Kidney (tissue), 22 donors: Measurements from ENCODE around the gene PROK1. TPM values are rescaled to one million over a fixed set of nuclear protein-coding genes. Genes with fewer than 3 reads are reported as not detected.
A peak's percentile ranks its signal among the peaks of the same experiment; 100 is the strongest.
"Not testable (repeated sequence)": the region's sequence is repeated elsewhere in the genome, so short reads cannot be mapped to it uniquely, and the experiment has no call there.

Experiments used
- DNase-seq, 5 donors: peaks; one replicate each; pipeline ENCODE4 v3.0.0-alpha.2; 2013 to 2020
- FAIRE-seq: peaks from 2 replicates; lab custom pipeline; 2012; peaks lifted over from hg19 to GRCh38; lab: Jason Lieb, UNC
- H3K27ac ChIP-seq, 2 donors: one replicate each; pipeline ENCODE4 v1.7.0; 2013; ENCODE audit warnings: low read depth in 2 of 2, low read length in 2 of 2, inconsistent platforms in 1 of 2
- H3K27me3 ChIP-seq: one replicate; pipeline ENCODE4 v1.7.1; 2013; ENCODE audit warnings: low read length, inconsistent platforms; ENCODE audit not compliant: control insufficient read depth, insufficient read depth
- H3K36me3 ChIP-seq, 3 donors: one replicate each; pipeline versions ENCODE4 v1.7.0 to v1.7.1; 2013; ENCODE audit warnings: low read length in 3 of 3, control low read depth in 1 of 3, inconsistent platforms in 1 of 3; ENCODE audit not compliant: insufficient read depth in 3 of 3, control insufficient read depth in 2 of 3
- H3K4me1 ChIP-seq, 3 donors: one replicate each; pipeline versions ENCODE4 v1.7.0 to v1.7.1; 2013; ENCODE audit warnings: low read length in 3 of 3, inconsistent platforms in 1 of 3, low read depth in 1 of 3; ENCODE audit not compliant: control insufficient read depth in 2 of 3, insufficient read depth in 2 of 3
- H3K4me3 ChIP-seq, 3 donors: one replicate each; pipeline versions ENCODE4 v1.7.0 to v1.8.1; 2013; ENCODE audit warnings: low read length in 3 of 3, control low read depth in 1 of 3, inconsistent platforms in 1 of 3
- H3K9ac ChIP-seq, 3 donors: one replicate each; pipeline versions ENCODE4 v1.7.0 to v1.7.1; 2013; ENCODE audit warnings: low read length in 3 of 3, control low read depth in 1 of 3, inconsistent platforms in 1 of 3
- H3K9me3 ChIP-seq, 3 donors: one replicate each; pipeline versions ENCODE4 v1.7.0 to v1.7.1; 2013; ENCODE audit warnings: low read length in 3 of 3, control low read depth in 1 of 3, inconsistent platforms in 1 of 3; ENCODE audit not compliant: control insufficient read depth in 2 of 3, insufficient read depth in 1 of 3
- intact Hi-C: fragments of 100-400 bp; cut with DNase I; formaldehyde crosslinking; loops from one replicate; pipeline ENCODE4 v1.11.1; 2022
- long read RNA-seq, 10 donors: library from polyadenylated mRNA in 1 of 10; unstranded in 1 of 10; transcript quantifications; one replicate each; pipeline ENCODE4 v2.0.0 and lab custom pipeline, GENCODE V29; 2021 to 2026
- polyA plus RNA-seq: library from polyadenylated mRNA; stranded (reverse); fragments of 350-450 nt; fragmentation: Illumina TruSeq; extraction: RNeasy Lipid Tissue Mini Kit (QIAGEN cat#74804); gene quantifications from one replicate; pipeline ENCODE4 v1.2.3, GENCODE V29; 2014; ENCODE audit warnings: low read depth, low replicate concordance; ENCODE audit not compliant: insufficient read depth
- total RNA-seq: library from RNA; stranded (reverse); fragmentation: NEBNext Ultra II Directional; extraction: Animal tissue kit (Norgen Biotek cat#: 25700); gene quantifications from one replicate; pipeline ENCODE4 v1.2.1, GENCODE V29; 2021
- TF ChIP-seq, protein P1 (sequence below): IDR thresholded peaks from 3 replicates; pipeline ENCODE4 v1.5.1; 2012; ENCODE audit warnings: mild to moderate bottlenecking, moderate library complexity, borderline replicate concordance; ENCODE audit not compliant: insufficient read depth; ENCODE audit errors: extremely low read depth
- donor health status: control.
- donor health status: control.
- donor health status: control.
- donor health status: control.
- donor health status: control.
- donor health status: DM: yes; HTN: yes; CAD: no.
- donor health status: Normal renal cell carcinoma (clear cell type).

PROK1 gene, protein sequence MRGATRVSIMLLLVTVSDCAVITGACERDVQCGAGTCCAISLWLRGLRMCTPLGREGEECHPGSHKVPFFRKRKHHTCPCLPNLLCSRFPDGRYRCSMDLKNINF
- total RNA-seq (not detected), polyA plus RNA-seq (not detected)
- long read RNA-seq, donor 1, result 0 reads
- long read RNA-seq, donor 2, result 0 reads
- long read RNA-seq, donor 3, result 0 reads
- long read RNA-seq, donor 4, result 0 reads
- long read RNA-seq, donor 5, result 0 reads
- long read RNA-seq, donor 6, result 0 reads
- long read RNA-seq, donor 7, result 0 reads
- long read RNA-seq, donor 8, result 0 reads
- long read RNA-seq, donor 9, result 0 reads
- long read RNA-seq, donor 10, result 0 reads

DNA sequence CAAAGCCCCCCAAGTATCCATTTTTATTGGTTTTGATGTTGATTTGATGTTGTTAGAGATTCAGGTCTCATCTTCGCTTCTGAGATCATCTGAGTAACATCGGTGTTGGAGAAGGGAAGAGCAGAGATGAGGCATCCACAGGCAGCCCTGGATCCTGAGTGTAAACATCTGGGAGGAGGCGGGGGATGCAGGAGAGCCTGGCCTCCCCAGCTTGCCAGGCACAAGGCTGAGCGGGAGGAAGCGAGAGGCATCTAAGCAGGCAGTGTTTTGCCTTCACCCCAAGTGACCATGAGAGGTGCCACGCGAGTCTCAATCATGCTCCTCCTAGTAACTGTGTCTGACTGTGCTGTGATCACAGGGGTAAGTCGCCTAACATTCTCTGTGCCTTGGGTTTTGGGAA is at the start of gene PROK1:
Gene PROK1, plus strand, starts transcription at position 221 of the 400 bp plus-strand sequence. Its CDS starts 68 bp downstream, at position 289.
- no peaks in the 10 kb centered on the region for H3K4me1 ChIP-seq
- no peak within 1 kb of the TSS for H3K9ac ChIP-seq
- H3K27me3 ChIP-seq, result no peaks in the 10 kb centered on the region
- FAIRE-seq (no peak), DNase-seq (peak in 1 of 5 donors; percentile 10)
- intact Hi-C loops, result no loop called here
- no peak within 1 kb of the TSS for H3K27ac ChIP-seq
- no peaks in the 10 kb centered on the region for H3K36me3 ChIP-seq
- TF ChIP-seq, protein P1, sequence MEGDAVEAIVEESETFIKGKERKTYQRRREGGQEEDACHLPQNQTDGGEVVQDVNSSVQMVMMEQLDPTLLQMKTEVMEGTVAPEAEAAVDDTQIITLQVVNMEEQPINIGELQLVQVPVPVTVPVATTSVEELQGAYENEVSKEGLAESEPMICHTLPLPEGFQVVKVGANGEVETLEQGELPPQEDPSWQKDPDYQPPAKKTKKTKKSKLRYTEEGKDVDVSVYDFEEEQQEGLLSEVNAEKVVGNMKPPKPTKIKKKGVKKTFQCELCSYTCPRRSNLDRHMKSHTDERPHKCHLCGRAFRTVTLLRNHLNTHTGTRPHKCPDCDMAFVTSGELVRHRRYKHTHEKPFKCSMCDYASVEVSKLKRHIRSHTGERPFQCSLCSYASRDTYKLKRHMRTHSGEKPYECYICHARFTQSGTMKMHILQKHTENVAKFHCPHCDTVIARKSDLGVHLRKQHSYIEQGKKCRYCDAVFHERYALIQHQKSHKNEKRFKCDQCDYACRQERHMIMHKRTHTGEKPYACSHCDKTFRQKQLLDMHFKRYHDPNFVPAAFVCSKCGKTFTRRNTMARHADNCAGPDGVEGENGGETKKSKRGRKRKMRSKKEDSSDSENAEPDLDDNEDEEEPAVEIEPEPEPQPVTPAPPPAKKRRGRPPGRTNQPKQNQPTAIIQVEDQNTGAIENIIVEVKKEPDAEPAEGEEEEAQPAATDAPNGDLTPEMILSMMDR, result no peak
- H3K9me3 ChIP-seq, result no peaks in the 10 kb centered on the region
- H3K4me3 ChIP-seq, result no peak within 1 kb of the TSS

DNA sequence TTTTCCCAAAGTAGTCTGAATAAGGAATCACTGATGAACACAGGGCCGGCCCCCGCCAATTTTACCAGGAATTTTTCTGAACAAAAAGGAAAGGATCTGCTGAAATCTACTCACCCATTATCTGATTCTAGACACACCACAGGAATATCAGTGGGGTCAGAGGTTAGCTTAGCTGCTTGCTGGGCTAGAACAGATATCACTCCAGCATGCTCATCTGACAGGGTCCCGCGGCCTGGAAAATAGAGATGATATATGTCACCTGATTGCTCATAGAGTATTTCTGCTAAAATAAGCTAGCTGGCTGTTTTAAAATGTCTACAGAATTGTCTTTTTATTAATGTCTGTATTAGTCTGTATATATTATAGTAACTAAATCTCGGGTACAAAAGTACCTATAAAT is 47.1 kb upstream of the PROK1 start:
- Histone ChIP-seq H3K9ac (no peak overlapping the region), H3K9me3 (no peaks in the 10 kb centered on the region), H3K27me3 (no peaks in the 10 kb centered on the region), H3K27ac (peak overlapping the region in 1 of 2 donors; percentile 47), H3K4me3 (no peak overlapping the region), H3K4me1 (peaks cover 0 to 6% (median 2%) of the 10 kb centered on the region in 3 donors), H3K36me3 (peaks cover 10 to 30% (median 18%) of the 10 kb centered on the region in 3 donors)
- intact Hi-C loops, result no loop called here
- DNase-seq (no peak), FAIRE-seq (no peak)
- TF ChIP-seq, protein P1, result no peak

DNA sequence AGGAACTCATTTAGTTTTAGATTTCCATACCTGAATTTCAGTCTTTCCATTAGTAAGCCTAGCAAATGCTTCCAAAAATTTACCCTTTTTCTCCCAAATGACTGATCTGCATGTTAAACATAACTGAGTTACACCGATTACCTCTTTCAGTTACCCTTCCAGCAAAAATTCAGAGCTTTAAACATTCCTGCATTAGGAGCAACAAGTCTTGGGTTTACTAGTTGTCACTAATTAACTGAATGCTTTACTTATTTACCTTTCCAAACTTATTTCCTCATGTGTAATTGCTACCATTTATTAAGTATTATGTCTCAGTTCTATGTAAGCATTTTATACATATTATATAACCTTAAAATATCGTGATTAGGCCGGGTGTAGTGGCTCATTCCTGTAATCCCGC is 46.5 kb upstream of the PROK1 start:
- intact Hi-C loops, result no loop called here
- H3K36me3 ChIP-seq, result peaks cover 10 to 30% (median 18%) of the 10 kb centered on the region in 3 donors
- H3K4me3 ChIP-seq, result peak overlapping the region in 2 of 3 donors; percentile 43 to 52
- H3K9ac ChIP-seq, result no peak overlapping the region
- H3K4me1 ChIP-seq, result peaks cover 0 to 6% (median 2%) of the 10 kb centered on the region in 3 donors
- no peaks in the 10 kb centered on the region for H3K9me3 ChIP-seq
- H3K27ac ChIP-seq, result peak overlapping the region in 1 of 2 donors; percentile 53
- no peak for FAIRE-seq
- TF ChIP-seq, protein P1, result no peak
- no peaks in the 10 kb centered on the region for H3K27me3 ChIP-seq
- DNase-seq, result no peak

DNA sequence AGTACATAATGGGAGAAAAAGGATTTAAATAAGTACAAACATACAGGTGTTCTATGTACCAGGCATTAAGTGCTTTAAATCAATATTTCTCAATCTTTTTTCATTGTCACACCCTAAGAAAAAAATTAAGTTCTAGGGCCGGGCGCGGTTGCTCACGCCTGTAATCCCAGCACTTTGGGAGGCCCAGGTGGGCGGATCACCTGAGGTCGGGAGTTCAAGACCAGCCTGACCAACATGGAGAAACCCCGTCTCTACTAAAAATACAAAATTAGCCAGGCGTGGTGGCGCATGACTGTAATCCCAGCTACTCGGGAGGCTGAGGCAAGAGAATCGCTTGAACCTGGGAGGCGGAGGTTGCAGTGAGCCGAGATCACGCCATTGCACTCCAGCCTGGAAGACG is 44.5 kb upstream of the PROK1 start:
- FAIRE-seq, DNase-seq, H3K4me1 ChIP-seq, intact Hi-C loops, H3K27me3 ChIP-seq, H3K9me3 ChIP-seq: not testable (repeated sequence)
- peaks cover 7 to 22% (median 14%) of the 10 kb centered on the region in 3 donors for H3K36me3 ChIP-seq
- peak overlapping the region; percentile 94 to 99 (median 94) for H3K4me3 ChIP-seq
- peak overlapping the region in 2 of 3 donors; percentile 29 to 93 for H3K9ac ChIP-seq
- peak overlapping the region; percentile 6 to 98 for H3K27ac ChIP-seq
